Measurements from ENCODE around the gene SPATA2L.

DNA sequence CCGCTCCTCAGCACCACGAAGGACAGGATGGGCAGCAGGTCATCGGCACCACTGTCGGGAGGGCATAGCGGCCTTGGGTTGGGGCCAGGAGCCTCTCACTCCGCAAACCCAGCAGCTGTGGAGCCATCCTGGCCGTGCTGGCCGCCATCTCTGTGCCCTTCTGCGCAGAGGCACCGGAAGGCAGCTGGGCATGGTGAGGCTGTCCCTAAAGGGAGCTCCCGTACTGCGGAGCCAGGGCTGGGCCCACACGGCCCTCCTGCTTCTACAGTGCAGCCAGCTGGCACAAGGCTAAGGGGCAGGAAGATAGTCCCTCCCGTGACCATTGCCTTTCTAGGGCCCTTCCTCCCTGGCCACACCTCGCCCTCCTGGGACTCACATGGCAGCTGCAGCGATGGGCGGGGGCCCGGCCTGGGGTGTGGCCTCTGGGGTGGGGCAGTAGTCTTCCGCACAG is 7.0 kb upstream of the SPATA2L start:
- TF ChIP-seq POLR2A (IDR thresholded peaks at IDR 0.05; ENCODE audit: low read length) (no peak), GATA1 (IDR thresholded peaks at IDR 0.05; ENCODE audit: low read depth, low read length) (no peak)

Measured in erythroblast (primary cell).